K562 (cell line): ENCODE data around the gene EGFR. TPM values are rescaled to one million over a fixed set of nuclear protein-coding genes. Genes with fewer than 3 reads are reported as not detected.
A peak's percentile ranks its signal among the peaks of the same experiment; 100 is the strongest.

Experiments used
- ARID1B ChIP-seq: fragments of 450-650 bp; IDR thresholded peaks from 2 replicates; pipeline ENCODE4 v1.6.1; 2016; ENCODE audit warnings: antibody characterized with exemption, mild to moderate bottlenecking, inconsistent platforms
- BHLHE40 ChIP-seq: IDR thresholded peaks from 2 replicates; pipeline ENCODE4 v1.6.1; 2011; ENCODE audit warnings: low read length, improper control_type of control experiment
- C11orf30 ChIP-seq: fragments of 450-650 bp; IDR thresholded peaks from 2 replicates; pipeline ENCODE4 v1.6.1; 2016; ENCODE audit warnings: low read depth, mild to moderate bottlenecking
- EP300 ChIP-seq: IDR thresholded peaks from 2 replicates; pipeline ENCODE4 v1.6.1; 2012; ENCODE audit warnings: low read length, improper control_type of control experiment
- GABPB2 ChIP-seq: fragments of 250-450 bp; sonication (Bioruptor Pico); conservative IDR thresholded peaks from 2 replicates; pipeline ENCODE4 v1.5.1; 2021; ENCODE audit warnings: mild to moderate bottlenecking
- GATAD2A ChIP-seq: fragments of 450-650 bp; IDR thresholded peaks from 2 replicates; pipeline ENCODE4 v1.6.1; 2017
- HMG20A ChIP-seq: fragments of 450-650 bp; formaldehyde crosslinking; conservative IDR thresholded peaks from 2 replicates; pipeline ENCODE4 v1.4.0; 2020; ENCODE audit warnings: mild to moderate bottlenecking, mixed read lengths
- HOXB6 ChIP-seq: fragments of 250-450 bp; sonication (Bioruptor Pico); IDR thresholded peaks from 2 replicates; pipeline ENCODE4 v1.5.1; 2022; ENCODE audit warnings: mild to moderate bottlenecking, borderline replicate concordance
- JUNB ChIP-seq: fragments of 450-650 bp; formaldehyde crosslinking; conservative IDR thresholded peaks from 2 replicates; pipeline ENCODE4 v1.4.0; 2020; ENCODE audit warnings: mild to moderate bottlenecking
- MAFG ChIP-seq: fragments of 450-650 bp; conservative IDR thresholded peaks from 2 replicates; pipeline ENCODE4 v1.6.1; 2016; ENCODE audit warnings: missing genetic modification characterization, missing compliant biosample characterization
- MXD1 ChIP-seq: fragments of 250-450 bp; sonication (Bioruptor Pico); IDR thresholded peaks from 2 replicates; pipeline ENCODE4 v1.8.0; 2021; ENCODE audit warnings: borderline replicate concordance, mild to moderate bottlenecking, moderate library complexity; ENCODE audit not compliant: poor library complexity, severe bottlenecking
- NELFE ChIP-seq: IDR thresholded peaks from 2 replicates; pipeline ENCODE4 v1.6.1; 2011; ENCODE audit warnings: mild to moderate bottlenecking; ENCODE audit not compliant: insufficient read depth, insufficient read length
- POLR2B ChIP-seq: fragments of 450-650 bp; IDR thresholded peaks from 2 replicates; pipeline ENCODE4 v1.6.1; 2018; ENCODE audit warnings: low read depth; ENCODE audit not compliant: partially characterized antibody
- RCOR1 ChIP-seq, 2 experiments: IDR thresholded peaks; 2 replicates each; pipeline ENCODE4 v1.6.1; 2012; ENCODE audit warnings: low read depth in 2 of 2, low read length in 2 of 2, borderline replicate concordance in 1 of 2, improper control_type of control experiment in 1 of 2
- SMARCA4 ChIP-seq: fragments of 450-650 bp; IDR thresholded peaks from 2 replicates; pipeline ENCODE4 v1.6.1; 2016
- TEAD4 ChIP-seq, 2 experiments: sonication (generic) in 1 of 2; formaldehyde crosslinking in 1 of 2; IDR thresholded peaks; 2 replicates each; pipeline versions ENCODE4 v1.6.1 to v1.8.0; 2012 to 2022; ENCODE audit warnings: borderline replicate concordance in 1 of 2, inconsistent platforms in 1 of 2, low read length in 1 of 2, mild to moderate bottlenecking in 1 of 2, missing genetic modification reagents in 1 of 2
- ZBTB5 ChIP-seq: fragments of 450-650 bp; IDR thresholded peaks from 2 replicates; pipeline ENCODE4 v1.6.1; 2017; ENCODE audit warnings: antibody characterized with exemption
- ZNF277 ChIP-seq: fragments of 250-450 bp; sonication (Bioruptor Pico); IDR thresholded peaks from 2 replicates; pipeline ENCODE4 v1.8.0; 2022; ENCODE audit warnings: inconsistent platforms, mild to moderate bottlenecking, moderate library complexity, borderline replicate concordance
- ZNF449 ChIP-seq: fragments of 250-450 bp; sonication (Bioruptor Pico); IDR thresholded peaks from 2 replicates; pipeline ENCODE4 v1.8.0; 2022; ENCODE audit warnings: moderate library complexity, mild to moderate bottlenecking, inconsistent platforms
- ZNF696 ChIP-seq: fragments of 250-450 bp; sonication (Bioruptor Pico); conservative IDR thresholded peaks from 2 replicates; pipeline ENCODE4 v1.4.0; 2020; ENCODE audit warnings: mild to moderate bottlenecking, moderate library complexity
- polyA plus RNA-seq, 8 experiments: library from polyadenylated mRNA; depleted of rRNA in 4 of 8; stranded (reverse) in 5 of 8; unstranded in 3 of 8; fragments of >200 nt; fragmentation: Nextera tagmentation in 2 of 8; fragmentation: Illumina TruSeq in 1 of 8; extraction: Ambion mirVana in 2 of 8; extraction: Trizol in 1 of 8; gene quantifications; 2 replicates each; pipeline versions ENCODE4 v1.2.1 to v1.2.3, GENCODE V29; 2011 to 2014; ENCODE audit warnings: inconsistent platforms in 1 of 8, missing spikeins in 1 of 8
- total RNA-seq, 7 experiments: library from RNA; depleted of rRNA in 6 of 7; stranded (reverse); fragments of >200 nt in 6 of 7; fragmentation: Illumina TruSeq in 2 of 7; extraction: Trizol in 2 of 7; gene quantifications; 2 replicates each; pipeline versions ENCODE4 v1.2.1 to v1.2.3, GENCODE V29; 2011 to 2021; ENCODE audit warnings: low replicate concordance in 1 of 7

EGFR gene
- total and polyA plus RNA-seq, 9 of the 15 experiments (the other 6 are each of a cell fraction or from before 2014, with no cell fraction given), result 0.13 TPM; not detected in 8

GRCh38 chr7:55133630-55134358 lies 115.0 kb downstream of the EGFR start (continued):
- no peak for TF ChIP-seq ZNF277 (CRISPR knock-in tag)
- peak; percentile 30; the same call in 1 of the 2 replicates for TF ChIP-seq BHLHE40
- TF ChIP-seq NELFE, result no peak
- no peak for TF ChIP-seq ZNF449 (CRISPR knock-in tag)
- peak in 1 of 2 experiments; percentile 56; a peak in 1 of 4 replicates for TF ChIP-seq RCOR1 (IDR thresholded peaks at IDR 0.05; ENCODE audit: borderline replicate concordance in 1 of 2, low read depth in 2 of 2, low read length in 2 of 2)
- peak; percentile 85 for TF ChIP-seq C11orf30
- TF ChIP-seq JUNB, result no peak
- no peak for TF ChIP-seq MXD1 (CRISPR knock-in tag)
- TF ChIP-seq HOXB6 (CRISPR knock-in tag), result no peak
- TF ChIP-seq MAFG (tag), result peak; percentile 68
- TF ChIP-seq ZBTB5, result no peak
- TF ChIP-seq GABPB2 (CRISPR knock-in tag), result no peak
- no peak; the same call in 1 of the 2 replicates for TF ChIP-seq TEAD4 (IDR thresholded peaks at IDR 0.05; ENCODE audit: low read length)
- TF ChIP-seq TEAD4 (CRISPR knock-in tag; IDR thresholded peaks at IDR 0.05; ENCODE audit: borderline replicate concordance), result no peak
- TF ChIP-seq ARID1B, result peak; percentile 57
- TF ChIP-seq POLR2B, result no peak
- TF ChIP-seq HMG20A (CRISPR knock-in tag), result no peak
- TF ChIP-seq SMARCA4, result peak; percentile 49; the same call in 1 of the 2 replicates
- TF ChIP-seq ZNF696, result no peak
- TF ChIP-seq GATAD2A, result no peak
- peak; percentile 29; the same call in 1 of the 2 replicates for TF ChIP-seq EP300
